OCI-LY1 (cell line): ENCODE measurements around the gene STRBP.

ENCODE experiments used
- CTCF ChIP-seq: fragments of 200-600 bp; sonication (generic), shearing (Covaris generic); IDR thresholded peaks from 2 replicates; pipeline ENCODE4 v1.5.1; 2017; ENCODE audit warnings: mild to moderate bottlenecking, antibody characterized with exemption, low read length, moderate library complexity, mixed read lengths
- EZH2 ChIP-seq: fragments of 200-600 bp; sonication (generic), shearing (Covaris generic); IDR thresholded peaks from 2 replicates; pipeline ENCODE4 v1.8.0; 2017; ENCODE audit warnings: borderline replicate concordance, mixed run types, mild to moderate bottlenecking, antibody characterized with exemption, low read length, moderate library complexity, mixed read lengths

DNA sequence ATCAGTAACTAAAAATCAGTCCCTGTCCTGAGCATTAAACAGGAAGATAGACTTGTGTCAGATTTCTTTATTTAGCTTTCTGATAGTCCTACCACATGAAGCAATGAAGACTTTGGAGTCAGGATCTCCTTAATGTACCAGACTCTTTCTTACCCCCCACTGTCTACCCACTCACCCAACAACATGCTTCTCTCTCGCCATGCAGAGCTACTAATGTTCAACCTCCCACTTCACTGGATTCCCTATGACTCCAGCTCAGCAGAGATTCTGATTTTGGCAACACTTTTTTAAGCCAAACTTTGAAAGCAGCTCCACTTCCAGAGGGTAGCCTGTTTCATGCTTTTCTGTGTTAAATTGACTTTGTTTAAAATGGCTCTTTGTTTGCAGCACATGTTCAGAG lies 184.1 kb downstream of the STRBP start:
- TF ChIP-seq CTCF (no peak), EZH2 (no peak)
